NCI-H2196 treated with DMSO at 0.1 percent for 48 hours (cell line): ENCODE measurements around the gene MYBPH.

Experiments used
- DNase-seq: peaks from one replicate; lab custom pipeline; 2025; ENCODE audit not compliant: unreplicated experiment; lab: John Stamatoyannopoulos, UW

MYBPH gene

GRCh38 chr1:203150511-203151297 is 24.9 kb downstream of the MYBPH start:
- no peak for DNase-seq

- DNase-seq, result no peak
These were observed 26.3 kb downstream of the MYBPH start for GRCh38 chr1:203149188-203149840.

DNA sequence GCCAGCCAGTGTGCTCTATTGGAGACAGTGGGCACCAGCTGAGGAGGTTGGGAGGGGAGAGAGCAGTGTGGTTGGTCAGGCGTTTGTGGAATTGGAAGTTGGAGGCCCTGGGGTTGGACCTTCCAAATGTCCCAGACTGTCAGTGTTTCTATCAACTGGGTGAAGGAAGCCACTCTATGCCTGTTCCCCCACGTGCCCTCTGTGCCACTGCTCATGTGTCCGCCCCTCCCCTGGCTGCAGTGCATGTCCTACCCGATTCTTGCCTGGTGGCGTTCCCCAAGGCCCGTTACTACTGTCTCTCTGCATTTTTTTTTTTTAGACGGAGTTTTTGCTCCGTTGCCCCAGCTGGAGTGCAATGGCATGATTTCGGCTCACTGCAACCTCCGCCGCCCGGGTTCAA is 27.0 kb downstream of the MYBPH start:
- DNase-seq, result no peak

DNA sequence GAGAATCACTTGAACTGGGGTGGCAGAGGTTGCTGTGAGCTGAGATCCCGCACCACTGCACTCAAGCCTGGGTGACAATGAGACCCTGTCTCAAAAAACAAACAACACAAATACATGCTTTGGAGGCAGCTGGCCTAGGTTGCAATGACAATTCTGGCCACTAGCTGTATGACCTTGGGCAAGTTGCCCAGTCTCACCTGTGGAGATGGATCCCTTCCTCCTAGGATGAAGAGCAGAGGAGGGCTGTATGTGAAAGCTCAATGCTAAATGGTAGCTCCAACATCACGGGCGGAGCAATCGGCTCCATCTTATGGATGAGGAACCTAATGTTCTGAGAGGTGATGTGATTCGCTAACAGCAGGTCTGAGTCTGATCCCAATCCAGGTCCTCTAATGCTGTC is 27.5 kb downstream of the MYBPH start:
- peak; percentile 12 for DNase-seq

DNA sequence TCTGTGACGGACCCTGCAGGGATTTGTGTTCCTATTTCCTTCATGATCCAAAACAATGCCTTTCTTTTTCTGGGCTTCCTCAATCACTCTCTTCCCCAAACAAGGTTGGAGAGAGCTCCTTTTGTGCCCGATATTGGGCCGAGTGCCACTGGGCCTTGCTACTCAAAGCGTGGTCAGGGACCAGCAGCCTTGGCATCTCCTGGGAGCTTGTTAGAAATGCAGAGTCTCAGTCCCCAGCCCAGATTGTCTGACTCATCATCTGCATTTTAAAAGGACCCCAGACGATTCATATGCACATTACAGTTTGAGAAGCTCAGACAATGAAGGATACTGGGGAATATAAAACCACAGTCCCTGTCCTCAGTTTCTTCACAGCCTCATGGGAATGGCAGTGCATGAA is 28.2 kb downstream of the MYBPH start:
- no peak for DNase-seq

GRCh38 chr1:203146537-203146936 is 29.1 kb downstream of the MYBPH start:
- DNase-seq, result no peak

GRCh38 chr1:203146042-203146369 is 29.6 kb downstream of the MYBPH start:
- no peak for DNase-seq

DNA sequence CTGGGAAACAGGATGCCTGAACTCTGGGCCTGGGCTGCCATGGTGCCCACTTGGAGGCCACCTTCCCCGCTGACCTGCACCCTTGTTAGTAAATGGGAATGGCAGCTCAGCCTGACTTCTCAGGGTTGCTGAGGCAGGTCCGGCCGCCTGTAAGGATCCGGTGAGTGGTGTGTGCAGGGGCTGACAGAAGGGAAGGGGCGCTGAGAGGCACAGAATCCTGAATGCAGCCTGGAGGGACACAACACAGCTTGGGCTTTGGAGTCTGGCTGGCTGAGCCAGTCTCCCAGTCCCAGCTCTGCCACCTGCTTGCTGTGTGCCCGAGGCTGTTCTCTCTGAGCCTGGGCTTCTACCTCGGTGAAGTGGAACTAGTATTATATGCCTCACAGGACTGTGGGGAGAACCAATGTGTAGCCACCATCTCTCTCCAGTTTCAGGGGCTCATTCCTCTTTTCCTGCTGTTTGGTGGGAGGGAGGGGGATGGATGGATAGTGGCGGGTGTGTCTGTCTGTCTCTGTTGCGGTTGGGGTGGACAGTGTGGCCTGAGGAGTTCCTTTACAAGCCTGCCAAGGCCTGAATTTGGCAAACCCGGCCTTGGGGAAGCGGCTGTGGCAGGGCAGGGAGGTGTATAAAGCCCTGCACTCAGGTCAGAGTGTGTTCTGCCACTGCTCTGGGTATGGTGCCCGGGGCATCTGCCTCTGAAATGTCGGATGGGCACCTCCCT is 30.1 kb downstream of the MYBPH start:
- DNase-seq, result no peak

DNA sequence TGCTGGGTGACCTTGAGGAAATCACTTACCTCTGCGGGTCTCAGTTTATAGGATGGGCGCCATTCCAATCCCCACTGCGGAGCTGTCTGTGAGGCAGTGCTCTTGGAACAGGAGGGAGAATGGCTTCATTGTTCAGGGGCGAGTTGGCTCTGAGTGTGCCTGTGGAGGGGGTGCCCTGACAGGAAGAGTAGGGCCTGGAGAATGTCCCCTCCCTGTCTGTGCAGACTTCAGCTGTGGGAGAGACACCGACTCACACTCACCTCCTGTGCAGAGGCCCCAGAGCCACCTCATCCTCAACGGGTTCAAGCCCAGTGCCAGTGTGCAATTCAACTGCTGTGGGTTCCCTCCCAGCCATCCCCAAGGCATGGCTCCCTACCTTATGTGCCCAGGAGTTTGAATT is 31.0 kb downstream of the MYBPH start:
- DNase-seq, result no peak

- no peak for DNase-seq
These were observed 32.0 kb downstream of the MYBPH start for GRCh38 chr1:203143641-203144040.

- DNase-seq, result no peak
These were observed 32.8 kb downstream of the MYBPH start for GRCh38 chr1:203142684-203143408.

DNA sequence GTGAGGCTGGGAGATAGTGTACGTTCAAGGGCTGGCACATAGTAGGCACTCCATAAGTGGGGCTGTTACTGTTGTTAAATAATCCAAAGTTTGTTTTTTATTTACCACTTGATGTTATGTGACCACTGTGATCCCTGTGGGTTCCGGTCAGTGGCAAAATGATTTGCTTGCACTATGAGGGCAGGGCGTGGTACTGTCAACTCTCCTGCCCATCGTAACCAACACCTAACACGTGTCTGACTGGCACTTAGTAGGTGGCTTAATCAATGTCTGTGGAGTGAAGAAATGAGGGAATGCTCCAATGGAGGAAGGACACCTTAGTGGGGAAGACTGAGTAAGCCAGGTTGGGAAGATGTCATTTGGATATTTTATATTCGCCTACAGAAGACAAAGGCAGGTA is 33.5 kb downstream of the MYBPH start:
- DNase-seq, result no peak

DNA sequence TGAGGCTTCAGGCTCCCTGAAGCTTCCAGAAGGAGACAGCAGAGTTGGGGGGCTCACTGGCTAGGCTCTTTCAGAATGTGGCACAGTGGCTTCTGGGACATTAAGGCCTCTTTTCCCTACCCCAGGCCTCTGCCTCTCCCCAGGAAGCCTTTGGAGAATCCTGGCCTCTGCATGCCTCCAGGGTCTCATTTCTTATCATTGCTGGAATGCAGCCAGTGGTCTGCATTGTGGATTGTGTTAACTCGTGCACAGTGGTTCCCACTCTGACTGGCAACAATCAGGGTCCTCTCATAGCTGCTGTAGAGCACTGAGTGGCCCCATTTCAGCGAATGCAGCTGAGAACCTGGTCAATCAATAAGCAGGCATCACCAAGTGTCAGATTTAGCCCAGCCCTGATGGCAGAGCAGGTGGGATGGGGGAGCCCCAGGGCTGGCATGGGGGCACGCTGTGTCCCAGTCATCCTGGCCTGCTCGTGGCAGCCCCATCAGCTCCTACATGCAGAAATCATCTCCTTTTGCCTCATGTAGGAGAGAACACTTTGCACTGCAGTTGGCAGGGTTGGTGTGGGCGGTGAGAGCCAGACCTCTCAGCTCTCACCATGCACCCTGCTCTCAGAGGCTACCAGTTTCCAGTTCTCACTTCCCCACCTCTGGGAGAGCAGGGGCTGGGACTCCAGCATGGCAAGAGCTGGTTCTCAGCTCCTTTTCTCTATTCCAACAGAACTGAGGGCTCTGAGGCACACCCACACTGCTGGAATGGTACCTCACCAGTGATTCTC is 34.7 kb downstream of the MYBPH start:
- no peak for DNase-seq

GRCh38 chr1:203139976-203140475 is 35.6 kb downstream of the MYBPH start:
- no peak for DNase-seq

GRCh38 chr1:203138066-203138465 is 37.6 kb downstream of the MYBPH start:
- DNase-seq, result no peak

DNA sequence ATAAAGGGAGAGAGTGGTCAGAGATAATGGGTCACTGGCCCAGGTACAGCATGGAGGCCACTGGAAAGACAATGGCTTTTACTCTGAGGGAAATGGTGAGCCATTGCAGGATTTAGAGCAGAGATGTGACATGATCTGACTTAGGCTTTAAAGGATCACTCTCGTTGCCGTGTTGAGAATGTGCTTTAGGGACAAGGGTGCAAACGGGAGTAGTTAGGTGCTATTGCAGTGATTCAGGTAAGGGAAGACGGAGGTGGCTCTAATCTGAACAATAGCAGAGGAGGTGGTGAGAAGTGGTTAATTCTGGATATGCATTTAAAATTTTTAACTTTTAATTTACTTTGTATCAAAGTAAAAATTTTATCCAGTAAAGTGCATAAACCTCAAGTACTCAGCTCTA is 38.3 kb downstream of the MYBPH start:
- DNase-seq, result no peak

- no peak for DNase-seq
These were observed 39.1 kb downstream of the MYBPH start for GRCh38 chr1:203136409-203137042.

GRCh38 chr1:203135636-203136305 is 39.9 kb downstream of the MYBPH start:
- DNase-seq, result no peak

DNA sequence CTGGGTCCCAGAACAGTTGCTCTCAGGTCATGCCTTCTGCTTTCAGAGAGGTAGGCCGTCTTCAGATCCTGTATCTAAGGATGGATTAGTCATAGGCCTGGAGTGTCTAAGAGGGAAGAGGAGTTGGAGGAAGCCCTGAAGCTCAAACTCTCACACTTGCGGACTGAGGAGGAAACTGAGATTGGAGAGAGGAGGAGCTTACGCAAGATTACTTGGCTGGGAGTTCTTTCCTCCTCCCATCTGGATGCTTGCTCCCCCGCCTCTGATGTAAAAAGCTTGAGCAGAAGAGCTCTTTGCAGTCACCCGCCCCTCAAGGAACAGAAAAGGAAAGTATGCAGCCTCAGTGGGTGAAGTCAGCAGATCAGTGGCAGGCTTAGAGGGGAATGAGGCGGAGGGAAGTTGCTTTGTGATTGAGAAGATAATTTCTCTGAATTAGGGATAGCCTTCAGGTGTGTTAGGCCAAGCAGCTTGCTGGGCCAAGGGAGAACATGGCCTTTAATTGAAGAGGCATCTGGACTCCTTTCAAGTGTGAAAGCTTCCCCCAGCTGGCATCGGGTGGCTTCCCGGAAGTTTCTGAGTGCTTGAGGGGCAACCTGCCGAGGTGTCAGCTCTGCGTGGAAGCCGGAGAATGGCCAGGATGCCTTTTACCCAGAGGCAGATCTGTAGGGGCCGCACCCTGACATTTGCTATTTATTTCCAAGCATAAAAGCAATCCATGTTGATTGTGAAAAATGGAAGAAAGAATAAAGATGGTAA is 41.5 kb downstream of the MYBPH start:
- no peak for DNase-seq
